Progenitor cell of endocrine pancreas (in vitro differentiated cells): Measurements from ENCODE around the gene GALNT9. TPM values are rescaled to one million over a fixed set of nuclear protein-coding genes. Genes with fewer than 3 reads are reported as not detected.
"Not testable (repeated sequence)": the region's sequence is repeated elsewhere in the genome, so short reads cannot be mapped to it uniquely, and the experiment has no call there.

ENCODE experiments used
- DNase-seq: peaks from one replicate; pipeline ENCODE4 v3.0.0; 2021; ENCODE audit warnings: low spot score; ENCODE audit not compliant: unreplicated experiment
- H3K27ac Mint-ChIP-seq: 2 replicates; pipeline ENCODE4 v1.8.0; 2021; ENCODE audit warnings: mild to moderate bottlenecking, moderate library complexity, mixed read lengths
- H3K27me3 Mint-ChIP-seq: 2 replicates; pipeline ENCODE4 v1.8.0; 2021; ENCODE audit warnings: mixed read lengths
- H3K36me3 Mint-ChIP-seq: 2 replicates; pipeline ENCODE4 v1.8.0; 2022; ENCODE audit warnings: mixed read lengths; ENCODE audit not compliant: insufficient read depth
- H3K4me1 Mint-ChIP-seq: 2 replicates; pipeline ENCODE4 v1.8.0; 2021; ENCODE audit warnings: low read depth, mixed read lengths
- H3K4me3 Mint-ChIP-seq: 2 replicates; pipeline ENCODE4 v1.8.0; 2021; ENCODE audit warnings: low read depth, mild to moderate bottlenecking, moderate library complexity, mixed read lengths
- H3K9me3 Mint-ChIP-seq: 2 replicates; pipeline ENCODE4 v1.8.0; 2021; ENCODE audit warnings: low read depth, mixed read lengths
- total RNA-seq: library from RNA; stranded (reverse); gene quantifications from 2 replicates; pipeline ENCODE4 v1.2.1, GENCODE V29; 2021
- TF ChIP-seq, protein P1 (sequence below): fragments of 200-600 bp; sonication (generic); IDR thresholded peaks from one replicate; pipeline ENCODE4 v1.5.0; 2021; ENCODE audit warnings: antibody characterized with exemption, mild to moderate bottlenecking; ENCODE audit not compliant: unreplicated experiment

Gene GALNT9
- total RNA-seq, 1 donor from 2014 or later: 0.36 TPM

DNA sequence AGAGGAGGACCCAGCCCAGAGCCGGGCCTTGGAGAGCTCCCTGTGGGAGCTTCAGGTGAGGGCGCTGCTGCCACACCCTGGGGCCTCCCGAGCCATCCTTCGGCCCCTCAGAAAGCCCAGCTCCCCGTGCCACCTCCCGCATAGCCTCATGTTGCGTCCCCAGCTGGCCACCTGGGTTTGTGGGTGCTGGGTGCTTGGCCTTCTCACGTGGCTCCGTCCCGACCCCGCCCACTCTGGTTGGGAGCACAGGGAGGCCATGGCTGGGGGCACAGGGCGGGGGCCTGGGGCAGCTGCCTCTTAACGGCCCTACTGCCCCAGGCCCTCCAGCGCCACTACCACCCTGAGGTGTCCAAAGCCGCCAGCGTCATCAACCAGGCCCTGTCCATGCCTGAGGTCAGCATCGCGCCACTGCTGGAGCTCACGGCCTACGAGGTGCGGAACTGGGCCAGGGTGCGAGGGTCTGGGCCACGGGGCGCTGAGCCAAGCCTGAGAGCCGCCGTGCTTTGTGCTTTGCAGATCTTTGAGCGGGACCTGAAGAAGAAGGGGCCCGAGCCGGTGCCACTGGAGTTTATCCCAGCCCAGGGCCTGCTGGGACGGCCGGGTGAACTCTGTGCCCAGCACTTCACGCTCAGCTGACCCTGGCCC lies 177.5 kb downstream of the GALNT9 start:
- DNase-seq: no peak
- H3K9me3 Mint-ChIP-seq: no peaks in the 10 kb centered on the region
- H3K36me3 Mint-ChIP-seq: peaks cover 1% of the 10 kb centered on the region
- TF ChIP-seq, protein P1, sequence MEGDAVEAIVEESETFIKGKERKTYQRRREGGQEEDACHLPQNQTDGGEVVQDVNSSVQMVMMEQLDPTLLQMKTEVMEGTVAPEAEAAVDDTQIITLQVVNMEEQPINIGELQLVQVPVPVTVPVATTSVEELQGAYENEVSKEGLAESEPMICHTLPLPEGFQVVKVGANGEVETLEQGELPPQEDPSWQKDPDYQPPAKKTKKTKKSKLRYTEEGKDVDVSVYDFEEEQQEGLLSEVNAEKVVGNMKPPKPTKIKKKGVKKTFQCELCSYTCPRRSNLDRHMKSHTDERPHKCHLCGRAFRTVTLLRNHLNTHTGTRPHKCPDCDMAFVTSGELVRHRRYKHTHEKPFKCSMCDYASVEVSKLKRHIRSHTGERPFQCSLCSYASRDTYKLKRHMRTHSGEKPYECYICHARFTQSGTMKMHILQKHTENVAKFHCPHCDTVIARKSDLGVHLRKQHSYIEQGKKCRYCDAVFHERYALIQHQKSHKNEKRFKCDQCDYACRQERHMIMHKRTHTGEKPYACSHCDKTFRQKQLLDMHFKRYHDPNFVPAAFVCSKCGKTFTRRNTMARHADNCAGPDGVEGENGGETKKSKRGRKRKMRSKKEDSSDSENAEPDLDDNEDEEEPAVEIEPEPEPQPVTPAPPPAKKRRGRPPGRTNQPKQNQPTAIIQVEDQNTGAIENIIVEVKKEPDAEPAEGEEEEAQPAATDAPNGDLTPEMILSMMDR: no peak
- no peaks in the 10 kb centered on the region for H3K4me1 Mint-ChIP-seq
- no peak overlapping the region for H3K4me3 Mint-ChIP-seq
- no peak overlapping the region for H3K27ac Mint-ChIP-seq
- peaks cover 3% of the 10 kb centered on the region for H3K27me3 Mint-ChIP-seq

DNA sequence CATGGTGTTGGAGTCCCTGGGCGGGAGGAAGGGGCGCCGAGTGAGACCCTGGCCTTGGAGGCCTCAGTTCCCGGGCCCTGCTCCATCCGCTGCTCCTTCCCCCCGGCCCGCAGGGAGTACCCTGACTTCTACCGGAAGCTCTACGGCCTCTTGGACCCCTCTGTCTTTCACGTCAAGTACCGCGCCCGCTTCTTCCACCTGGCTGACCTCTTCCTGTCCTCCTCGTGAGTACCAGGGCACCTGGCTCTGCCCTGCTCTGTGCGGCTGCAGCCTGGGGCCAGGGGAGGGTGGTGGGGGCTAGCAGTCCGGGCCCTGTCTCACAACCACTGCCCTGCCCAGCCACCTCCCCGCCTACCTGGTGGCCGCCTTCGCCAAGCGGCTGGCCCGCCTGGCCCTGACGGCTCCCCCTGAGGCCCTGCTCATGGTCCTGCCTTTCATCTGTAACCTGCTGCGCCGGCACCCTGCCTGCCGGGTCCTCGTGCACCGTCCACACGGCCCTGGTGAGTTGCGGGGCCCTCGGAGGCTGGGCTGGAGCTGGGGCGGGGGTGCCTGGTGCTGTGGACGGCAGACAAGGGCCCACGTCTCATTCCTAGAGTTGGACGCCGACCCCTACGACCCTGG lies 178.1 kb downstream of the GALNT9 start:
- H3K4me3 Mint-ChIP-seq: no peak overlapping the region
- peaks cover 1% of the 10 kb centered on the region for H3K36me3 Mint-ChIP-seq
- no peaks in the 10 kb centered on the region for H3K9me3 Mint-ChIP-seq
- peaks cover 3% of the 10 kb centered on the region for H3K27me3 Mint-ChIP-seq
- DNase-seq: peak; percentile 8
- TF ChIP-seq, protein P1: no peak
- no peaks in the 10 kb centered on the region for H3K4me1 Mint-ChIP-seq
- no peak overlapping the region for H3K27ac Mint-ChIP-seq

DNA sequence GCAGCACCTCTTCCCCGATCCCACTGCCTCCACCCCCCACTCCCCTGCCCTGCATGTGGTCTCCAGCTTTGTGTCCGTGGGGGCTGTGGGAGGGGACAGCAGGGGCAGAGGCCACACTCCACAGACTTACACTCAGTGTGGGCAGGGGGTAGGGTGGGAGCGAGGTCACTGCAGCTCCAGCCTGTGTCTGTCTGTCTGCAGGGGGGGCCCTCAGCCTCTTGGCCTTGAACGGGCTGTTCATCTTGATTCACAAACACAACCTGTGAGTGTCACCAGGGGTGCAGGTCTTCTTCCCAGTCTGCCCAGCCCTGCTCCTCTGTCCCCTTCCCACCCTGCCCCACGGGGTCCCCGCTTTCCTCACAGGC lies 178.6 kb downstream of the GALNT9 start:
- Mint-ChIP-seq H3K27me3 (peaks cover 3% of the 10 kb centered on the region), H3K9me3 (no peaks in the 10 kb centered on the region), H3K27ac (no peak overlapping the region), H3K4me3 (no peak overlapping the region), H3K36me3 (peaks cover 1% of the 10 kb centered on the region), H3K4me1 (no peaks in the 10 kb centered on the region)
- TF ChIP-seq, protein P1: no peak
- peak; percentile 7 for DNase-seq

DNA sequence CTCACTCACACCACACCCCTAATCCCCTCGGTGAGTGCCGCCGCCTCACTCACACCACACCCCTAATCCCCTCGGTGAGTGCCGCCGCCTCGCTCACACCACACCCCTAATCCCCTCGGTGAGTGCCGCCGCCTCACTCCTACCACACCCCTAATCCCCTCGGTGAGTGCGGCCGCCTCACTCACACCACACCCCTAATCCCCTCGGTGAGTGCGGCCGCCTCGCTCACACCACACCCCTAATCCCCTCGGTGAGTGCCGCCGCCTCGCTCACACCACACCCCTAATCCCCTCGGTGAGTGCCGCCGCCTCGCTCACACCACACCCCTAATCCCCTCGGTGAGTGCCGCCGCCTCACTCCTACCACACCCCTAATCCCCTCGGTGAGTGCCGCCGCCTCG lies 179.9 kb downstream of the GALNT9 start:
- H3K27ac Mint-ChIP-seq, DNase-seq, H3K4me3 Mint-ChIP-seq, H3K27me3 Mint-ChIP-seq, H3K36me3 Mint-ChIP-seq, H3K4me1 Mint-ChIP-seq, H3K9me3 Mint-ChIP-seq: not testable (repeated sequence)

DNA sequence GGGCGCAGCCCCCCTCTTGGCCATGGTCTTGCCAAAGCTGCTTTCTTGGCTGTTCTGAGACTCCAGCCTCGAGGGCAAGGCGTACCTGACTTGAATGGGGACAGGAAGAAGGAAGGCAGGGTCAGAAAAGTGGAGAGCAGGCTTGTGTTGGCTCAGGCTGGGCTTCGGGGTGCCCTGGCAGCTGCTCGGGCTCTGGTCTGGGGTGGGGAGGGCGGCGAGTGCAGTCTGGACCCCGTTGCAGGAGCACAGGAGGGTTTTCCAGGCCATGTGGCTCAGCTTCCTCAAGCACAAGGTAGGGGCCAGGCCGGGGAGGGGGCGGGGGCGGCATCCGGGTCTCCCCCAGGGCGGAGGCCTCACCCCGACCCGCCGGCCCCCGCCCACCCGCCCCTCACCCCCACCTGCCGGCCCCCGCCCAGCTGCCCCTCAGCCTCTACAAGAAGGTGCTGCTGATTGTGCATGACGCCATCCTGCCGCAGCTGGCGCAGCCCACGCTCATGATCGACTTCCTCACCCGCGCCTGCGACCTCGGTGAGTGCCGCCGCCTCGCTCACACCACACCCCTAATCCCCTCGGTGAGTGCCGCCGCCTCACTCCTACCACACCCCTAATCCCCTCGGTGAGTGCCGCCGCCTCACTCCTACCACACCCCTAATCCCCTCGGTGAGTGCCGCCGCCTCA lies 180.9 kb downstream of the GALNT9 start:
- no peaks in the 10 kb centered on the region for H3K9me3 Mint-ChIP-seq
- H3K36me3 Mint-ChIP-seq: peaks cover 1% of the 10 kb centered on the region
- TF ChIP-seq, protein P1: no peak
- peaks cover 7% of the 10 kb centered on the region for H3K4me1 Mint-ChIP-seq
- H3K27ac Mint-ChIP-seq: peak overlapping the region; percentile 29
- no peak for DNase-seq
- H3K4me3 Mint-ChIP-seq: no peak overlapping the region
- no peaks in the 10 kb centered on the region for H3K27me3 Mint-ChIP-seq
